ENCODE data around the gene USP6. TPM values are rescaled to one million over a fixed set of nuclear protein-coding genes. Genes with fewer than 3 reads are reported as not detected.
A peak's percentile ranks its signal among the peaks of the same experiment; 100 is the strongest.

USP6 gene
- total RNA-seq, 1 experiment from 2014 or later, result 0.08 TPM

GRCh38 chr17:5203178-5203907 lies 87.5 kb downstream of the USP6 start:
- BruUV-seq (replicated peaks), result no TSS peak
- H3K4me3 ChIP-seq (ENCODE audit: low read depth in 2 of 2, low read length in 2 of 2), result no peak overlapping the region
- intact Hi-C loops (cut with micrococcal nuclease; ENCODE audit: unreplicated experiment) (no loop called here), in situ Hi-C loops (cut with HindIII; ENCODE audit: low pct_unique_long_range_greater_than_20kb, low sequenced_read_pairs) (no loop called here)
- no peaks in the 10 kb centered on the region for H3K9me3 ChIP-seq (ENCODE audit: control insufficient read depth, insufficient read depth, low read depth, low read length)
- peaks cover 4% of the 10 kb centered on the region for H3K4me1 ChIP-seq (ENCODE audit: control insufficient read depth, insufficient read depth, low read length)
- ATAC-seq (peak; percentile 91), DNase-seq (ENCODE audit: low read depth, low spot score) (no peak)
- no peaks in the 10 kb centered on the region for H3K36me3 ChIP-seq (ENCODE audit: control insufficient read depth, insufficient read depth, low read length)
- no peak for TF ChIP-seq REST (IDR thresholded peaks at IDR 0.05; ENCODE audit: insufficient read depth in 1 of 2, low read depth in 2 of 2, low read length in 1 of 2)
- TF ChIP-seq POLR2AphosphoS5 (IDR thresholded peaks at IDR 0.05; ENCODE audit: low read depth, low read length), result no peak
- TF ChIP-seq TCF7L2 (IDR thresholded peaks at IDR 0.05; ENCODE audit: low read depth, low read length), result no peak
- no peak for TF ChIP-seq CTCF (IDR thresholded peaks at IDR 0.05)
- TF ChIP-seq SIN3A (IDR thresholded peaks at IDR 0.05; ENCODE audit: borderline replicate concordance, insufficient read depth, low read depth, low read length), result no peak
- H3K27ac ChIP-seq (ENCODE audit: low read length), result no peak overlapping the region; the same call in 1 of the 2 replicates
- POLR2A ChIA-PET, result no interaction called here
- no peaks in the 10 kb centered on the region for H3K27me3 ChIP-seq (ENCODE audit: control insufficient read depth, insufficient read depth, low read length)
- CTCF ChIA-PET, result no interaction called here

DNA sequence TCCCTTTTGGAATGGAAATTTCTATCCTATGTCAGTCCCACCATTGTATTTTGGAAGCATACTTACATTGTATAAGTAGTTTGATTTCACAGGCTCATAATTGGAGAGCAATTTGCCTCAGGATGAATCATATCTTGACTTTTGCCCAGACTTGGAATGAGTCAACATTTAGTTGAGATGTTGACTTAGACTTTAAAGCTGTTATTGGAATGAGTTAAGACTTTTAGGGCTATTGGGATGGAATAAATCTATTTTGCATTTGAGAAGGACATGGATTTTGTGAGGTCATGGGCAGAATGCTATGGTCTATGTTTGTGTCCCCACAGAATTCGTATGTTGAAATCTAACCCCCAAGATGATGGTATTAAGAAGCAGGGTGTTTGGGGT lies 88.1 kb downstream of the USP6 start:
- ChIA-PET POLR2A (no interaction called here), CTCF (no interaction called here)
- in situ Hi-C loops (cut with HindIII; ENCODE audit: low pct_unique_long_range_greater_than_20kb, low sequenced_read_pairs), result no loop called here
- peak; percentile 84 for ATAC-seq
- Histone ChIP-seq H3K9me3 (ENCODE audit: control insufficient read depth, insufficient read depth, low read depth, low read length) (no peaks in the 10 kb centered on the region), H3K4me1 (ENCODE audit: control insufficient read depth, insufficient read depth, low read length) (peaks cover 4% of the 10 kb centered on the region), H3K27me3 (ENCODE audit: control insufficient read depth, insufficient read depth, low read length) (no peaks in the 10 kb centered on the region), H3K36me3 (ENCODE audit: control insufficient read depth, insufficient read depth, low read length) (no peaks in the 10 kb centered on the region), H3K4me3 (ENCODE audit: low read depth in 2 of 2, low read length in 2 of 2) (no peak overlapping the region), H3K27ac (ENCODE audit: low read length) (no peak overlapping the region)
- intact Hi-C loops (cut with micrococcal nuclease; ENCODE audit: unreplicated experiment), result no loop called here
- TF ChIP-seq POLR2AphosphoS5 (IDR thresholded peaks at IDR 0.05; ENCODE audit: low read depth, low read length) (no peak), CTCF (IDR thresholded peaks at IDR 0.05) (no peak), REST (IDR thresholded peaks at IDR 0.05; ENCODE audit: insufficient read depth in 1 of 2, low read depth in 2 of 2, low read length in 1 of 2) (no peak), TCF7L2 (IDR thresholded peaks at IDR 0.05; ENCODE audit: low read depth, low read length) (no peak), SIN3A (IDR thresholded peaks at IDR 0.05; ENCODE audit: borderline replicate concordance, insufficient read depth, low read depth, low read length) (no peak)
- BruUV-seq (replicated peaks), result no TSS peak
- DNase-seq (ENCODE audit: low read depth, low spot score), result peak; percentile 70
